Thyroid gland (tissue), 4 donors: ENCODE data around the gene AQP9. TPM values are rescaled to one million over a fixed set of nuclear protein-coding genes. Genes with fewer than 3 reads are reported as not detected.

Experiments used
- DNase-seq, 2 donors: peaks; one replicate each; pipeline ENCODE4 v3.0.0-alpha.2; 2019
- H3K27ac ChIP-seq, 3 donors: fragments of 200-600 bp; sonication (generic); 1 replicate in 2 of 3; 2 replicates in 1 of 3; pipeline ENCODE4 v1.5.1; 2016 to 2019; ENCODE audit warnings: mild to moderate bottlenecking in 1 of 3, moderate library complexity in 1 of 3
- H3K27me3 ChIP-seq: fragments of 200-600 bp; sonication (generic); one replicate; pipeline ENCODE4 v1.5.1; 2019
- H3K36me3 ChIP-seq, 2 donors: fragments of 200-600 bp; sonication (generic); one replicate each; pipeline ENCODE4 v1.5.1; 2016 to 2019
- H3K4me1 ChIP-seq, 2 donors: fragments of 200-600 bp; sonication (generic); one replicate each; pipeline ENCODE4 v1.5.1; 2017 to 2019
- H3K4me3 ChIP-seq, 3 donors: fragments of 200-600 bp; sonication (generic); replicated peaks in 1 of 3; 1 replicate in 2 of 3; 2 replicates in 1 of 3; pipeline ENCODE4 v1.5.1; 2016; ENCODE audit warnings: mild to moderate bottlenecking in 1 of 3
- H3K9me3 ChIP-seq: fragments of 200-600 bp; sonication (generic); one replicate; pipeline ENCODE4 v1.5.1; 2017
- CTCF ChIP-seq, 6 experiments: fragments of 200-600 bp in 3 of 6; fragments of 450-650 bp in 3 of 6; sonication (generic) in 3 of 6; IDR thresholded peaks; one replicate each; pipeline ENCODE4 v1.5.1; 2016 to 2019; ENCODE audit warnings: antibody characterized with exemption in 6 of 6, mild to moderate bottlenecking in 2 of 6, inconsistent platforms in 1 of 6, moderate library complexity in 1 of 6
- POLR2A ChIP-seq, 2 donors: fragments of 450-650 bp; IDR thresholded peaks; one replicate each; pipeline ENCODE4 v1.6.1; 2017; ENCODE audit warnings: antibody characterized with exemption in 2 of 2, mild to moderate bottlenecking in 2 of 2, moderate library complexity in 1 of 2
- WGBS, 2 donors: methylation state at CpG; one replicate each; pipeline ENCODE4 v1.1.5; 2017; 5-methylcytosine and 5-hydroxymethylcytosine counted together
- intact Hi-C: fragments of 100-400 bp; cut with DNase I; formaldehyde crosslinking; loops from one replicate; pipeline ENCODE4 v1.15.1; 2023
- total RNA-seq, 4 donors: library from RNA; depleted of rRNA; stranded (reverse); fragments of >200 nt; gene quantifications; one replicate each; pipeline ENCODE4 v1.2.3, GENCODE V29; 2016

AQP9 gene, protein sequence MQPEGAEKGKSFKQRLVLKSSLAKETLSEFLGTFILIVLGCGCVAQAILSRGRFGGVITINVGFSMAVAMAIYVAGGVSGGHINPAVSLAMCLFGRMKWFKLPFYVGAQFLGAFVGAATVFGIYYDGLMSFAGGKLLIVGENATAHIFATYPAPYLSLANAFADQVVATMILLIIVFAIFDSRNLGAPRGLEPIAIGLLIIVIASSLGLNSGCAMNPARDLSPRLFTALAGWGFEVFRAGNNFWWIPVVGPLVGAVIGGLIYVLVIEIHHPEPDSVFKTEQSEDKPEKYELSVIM
- total RNA-seq = 1 to 10 TPM in 1 of 4 donors, under 1 TPM in 2, not detected in 1; 0.21 to 1.6 (median 0.78) TPM

DNA sequence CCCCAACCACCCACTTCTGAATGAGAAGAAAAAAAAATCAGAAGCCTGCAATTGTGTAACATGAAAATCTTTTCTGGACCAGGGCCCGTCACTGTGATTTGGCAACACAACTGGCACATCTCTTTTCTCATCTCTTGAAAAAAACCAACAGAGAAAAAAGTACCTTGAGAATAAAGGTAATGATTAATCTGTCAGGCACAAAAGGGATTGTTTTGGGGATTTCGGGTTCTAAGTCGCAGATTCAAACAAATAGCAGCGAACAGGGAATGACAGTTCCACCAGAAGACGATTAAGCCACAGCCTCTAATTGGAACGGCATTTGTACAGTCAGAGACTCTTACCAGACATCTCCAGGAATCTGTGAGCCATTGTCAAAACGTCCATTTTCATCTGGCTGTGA, at the start of gene AQP9:
AQP9 (plus strand) TSS at position 276 of the 400 bp plus-strand sequence. CDS start 185 bp downstream, outside the sequence.
- Histone ChIP-seq H3K4me3 (no peak within 1 kb of the TSS), H3K9me3 (no peaks in the 10 kb centered on the region), H3K27me3 (no peaks in the 10 kb centered on the region), H3K4me1 (peaks cover 0 to 3% of the 10 kb centered on the region in 2 donors), H3K27ac (peak within 1 kb of the TSS in 1 of 3 donors; percentile 29), H3K36me3 (no peaks in the 10 kb centered on the region)
- intact Hi-C loops = no loop called here
- TF ChIP-seq POLR2A (IDR thresholded peaks at IDR 0.05) (no peak), CTCF (IDR thresholded peaks at IDR 0.05) (no peak)
- 83% methylated on average over 7 of the region's 7 CpGs for WGBS, 2 donors
- DNase-seq = no peak

DNA sequence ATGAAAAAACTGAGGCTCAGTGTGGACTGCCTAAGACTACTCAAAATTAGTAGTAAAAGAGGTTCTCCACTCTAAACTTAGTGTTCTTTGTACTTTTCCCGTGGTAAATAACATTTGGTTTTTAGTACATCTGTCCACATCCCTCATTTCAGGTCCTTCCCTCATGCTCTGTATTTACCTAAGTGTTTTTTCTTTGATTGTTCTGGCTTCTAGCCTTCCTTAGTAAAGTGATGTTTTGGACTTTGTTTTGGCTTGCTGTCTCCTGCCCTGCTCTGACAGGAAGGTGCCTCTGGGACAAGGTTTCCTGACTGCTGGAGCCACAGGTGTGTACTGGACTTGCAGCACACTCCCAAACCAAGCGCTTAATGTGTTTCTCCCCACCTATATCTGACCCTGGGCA, 42.8 kb upstream of the AQP9 start:
- Histone ChIP-seq H3K36me3 (no peaks in the 10 kb centered on the region), H3K27me3 (no peaks in the 10 kb centered on the region), H3K4me1 (no peaks in the 10 kb centered on the region), H3K27ac (no peak overlapping the region), H3K4me3 (no peak overlapping the region), H3K9me3 (no peaks in the 10 kb centered on the region)
- TF ChIP-seq CTCF (IDR thresholded peaks at IDR 0.05) (no peak), POLR2A (IDR thresholded peaks at IDR 0.05) (no peak)
- intact Hi-C loops = no loop called here
- WGBS, 2 donors = 78 to 87% methylated on average over 2 of the region's 2 CpGs
- no peak for DNase-seq

DNA sequence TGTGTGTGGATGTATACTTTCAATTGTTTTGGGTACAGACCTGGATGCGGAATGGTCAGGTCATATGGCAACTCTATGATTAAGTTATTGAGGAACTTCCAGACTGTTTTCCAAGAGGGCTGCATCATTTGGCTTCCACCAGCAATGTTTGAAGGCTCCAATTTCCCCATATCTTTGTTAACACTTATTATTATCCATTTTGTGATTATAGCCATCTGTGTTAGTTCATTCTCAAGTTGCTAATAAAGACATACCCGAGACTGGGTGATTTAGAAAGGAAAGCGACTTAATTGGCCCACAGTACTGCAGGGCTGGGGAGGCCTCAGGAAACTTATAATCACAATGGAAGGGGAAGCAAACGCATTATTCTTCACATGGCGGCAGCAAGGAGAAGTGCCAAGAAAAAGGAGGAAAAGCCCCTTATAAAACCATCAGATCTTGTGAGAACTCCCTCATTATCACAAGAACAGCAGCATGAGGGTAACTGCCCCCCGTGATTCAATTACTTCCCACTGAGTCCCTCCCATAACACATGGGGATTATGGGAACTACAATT, 41.6 kb upstream of the AQP9 start:
- no peak overlapping the region for H3K27ac ChIP-seq
- H3K9me3 ChIP-seq = no peaks in the 10 kb centered on the region
- intact Hi-C loops = no loop called here
- H3K36me3 ChIP-seq = no peaks in the 10 kb centered on the region
- no peak overlapping the region for H3K4me3 ChIP-seq
- no peak for TF ChIP-seq POLR2A (IDR thresholded peaks at IDR 0.05)
- TF ChIP-seq CTCF (IDR thresholded peaks at IDR 0.05) = no peak
- DNase-seq = no peak
- H3K27me3 ChIP-seq = no peaks in the 10 kb centered on the region
- 88 to 91% methylated on average over 6 of the region's 6 CpGs for WGBS, 2 donors
- no peaks in the 10 kb centered on the region for H3K4me1 ChIP-seq

GRCh38 chr15:58103482-58103881, 34.7 kb upstream of the AQP9 start:
- Histone ChIP-seq H3K36me3 (no peaks in the 10 kb centered on the region), H3K9me3 (no peaks in the 10 kb centered on the region), H3K27ac (no peak overlapping the region), H3K27me3 (no peaks in the 10 kb centered on the region), H3K4me1 (peaks cover 0 to 3% of the 10 kb centered on the region in 2 donors), H3K4me3 (no peak overlapping the region)
- intact Hi-C loops = no loop called here
- TF ChIP-seq CTCF (IDR thresholded peaks at IDR 0.05) (no peak), POLR2A (IDR thresholded peaks at IDR 0.05) (no peak)
- DNase-seq = no peak

- no peak overlapping the region for H3K4me3 ChIP-seq
- no peaks in the 10 kb centered on the region for H3K36me3 ChIP-seq
- intact Hi-C loops = no loop called here
- DNase-seq = no peak
- no peaks in the 10 kb centered on the region for H3K9me3 ChIP-seq
- H3K4me1 ChIP-seq = peaks cover 0 to 3% of the 10 kb centered on the region in 2 donors
- no peaks in the 10 kb centered on the region for H3K27me3 ChIP-seq
- H3K27ac ChIP-seq = no peak overlapping the region
- TF ChIP-seq CTCF (IDR thresholded peaks at IDR 0.05) = no peak
- no peak for TF ChIP-seq POLR2A (IDR thresholded peaks at IDR 0.05)
- WGBS, 2 donors = 91 to 92% methylated on average over 2 of the region's 2 CpGs
Measured at GRCh38 chr15:58108117-58108516, 30.1 kb upstream of the AQP9 start.
